ENCODE measurements around the gene HNRNPUL1. TPM values are rescaled to one million over a fixed set of nuclear protein-coding genes. Genes with fewer than 3 reads are reported as not detected.

HNRNPUL1 gene
- total and polyA plus RNA-seq, 9 of the 15 experiments (the other 6 are each of a cell fraction or from before 2014, with no cell fraction given), result 7.3 to 211 (median 85.0) TPM

- TF ChIP-seq RBM22 (IDR thresholded peaks at IDR 0.05; ENCODE audit: low read depth, low read length, poor library complexity, severe bottlenecking) (no peak), ARID4B (CRISPR knock-in tag; IDR thresholded peaks at IDR 0.05) (0 out of 2 replicates have a peak, but pooled peaks have one; percentile 44), NFYB (IDR thresholded peaks at IDR 0.05; ENCODE audit: extremely low read depth, insufficient read length) (no peak), IRF9 (tag; IDR thresholded peaks at IDR 0.05) (no peak), NFIC (IDR thresholded peaks at IDR 0.05) (0 out of 2 replicates have a peak, but pooled peaks have one; percentile 13), AFF1 (IDR thresholded peaks at IDR 0.05; ENCODE audit: low read depth in 1 of 2, partially characterized antibody in 2 of 2) (peak in 1 of 2 experiments; percentile 19), NFIX (CRISPR knock-in tag; IDR thresholded peaks at IDR 0.05; ENCODE audit: low read depth) (no peak), POLR2G (IDR thresholded peaks at IDR 0.05; ENCODE audit: low read depth, low read length) (no peak), KDM5B (IDR thresholded peaks at IDR 0.05; ENCODE audit: insufficient replicate concordance, low read depth, low read length) (peak; percentile 10), HDGF (IDR thresholded peaks at IDR 0.05) (no peak), MAX (CRISPR knock-in tag; IDR thresholded peaks at IDR 0.05) (0 out of 2 replicates have a peak, but pooled peaks have one; percentile 45), RBFOX2 (IDR thresholded peaks at IDR 0.05; ENCODE audit: low read depth, low read length) (no peak), BRCA1 (IDR thresholded peaks at IDR 0.05) (no peak), BRCA1 (CRISPR knock-in tag; IDR thresholded peaks at IDR 0.05) (no peak), FUS (optimal IDR thresholded peaks at IDR 0.05; ENCODE audit: low read depth, low read length) (no peak), SMARCA5 (IDR thresholded peaks at IDR 0.05) (no peak)
These were observed 1.4 kb downstream of the HNRNPUL1 start (continued) for GRCh38 chr19:41265395-41266153.

Data from K562 (cell line).